Measurements from ENCODE around the gene ACTR2.

GRCh38 chr2:65296971-65297370, 69.3 kb downstream of the ACTR2 start:
- TF ChIP-seq CTCF (IDR thresholded peaks at IDR 0.05 in 4 of 5, conservative IDR thresholded peaks at IDR 0.05 in 1 of 5) (no peak), POLR2A (IDR thresholded peaks at IDR 0.05) (no peak)

Data from gastrocnemius medialis (tissue), 4 donors.